Suprapubic skin (tissue), 4 donors: ENCODE measurements around the gene LRG1.

ENCODE experiments used
- CTCF ChIP-seq, 2 donors: fragments of 200-600 bp in 1 of 2; fragments of 450-650 bp in 1 of 2; sonication (generic) in 1 of 2; IDR thresholded peaks; one replicate each; pipeline ENCODE4 v1.5.1; 2016 to 2019; ENCODE audit warnings: antibody characterized with exemption in 2 of 2, mild to moderate bottlenecking in 1 of 2, moderate library complexity in 1 of 2
- EP300 ChIP-seq: sonication (generic); formaldehyde crosslinking; IDR thresholded peaks from one replicate; pipeline ENCODE4 v1.6.1; 2017; ENCODE audit warnings: antibody characterized with exemption
- POLR2A ChIP-seq, 2 donors: fragments of 450-650 bp; IDR thresholded peaks; one replicate each; pipeline ENCODE4 v1.6.1; 2017; ENCODE audit warnings: antibody characterized with exemption in 2 of 2, mild to moderate bottlenecking in 2 of 2, moderate library complexity in 2 of 2
- POLR2AphosphoS5 ChIP-seq, 3 donors: sonication (generic); formaldehyde crosslinking; IDR thresholded peaks; one replicate each; pipeline ENCODE4 v1.6.1; 2017; ENCODE audit warnings: antibody characterized with exemption in 3 of 3

GRCh38 chr19:4513248-4513647 is 26.6 kb downstream of the LRG1 start:
- TF ChIP-seq CTCF (IDR thresholded peaks at IDR 0.05), result no peak
- TF ChIP-seq EP300, result no peak
- no peak for TF ChIP-seq POLR2AphosphoS5 (IDR thresholded peaks at IDR 0.05)
- TF ChIP-seq POLR2A (IDR thresholded peaks at IDR 0.05), result no peak
